ENCODE measurements around the gene SYNGR1. TPM values are rescaled to one million over a fixed set of nuclear protein-coding genes. Genes with fewer than 3 reads are reported as not detected.
"Not testable (repeated sequence)": the region's sequence is repeated elsewhere in the genome, so short reads cannot be mapped to it uniquely, and the experiment has no call there.

Gene SYNGR1
- polyA plus RNA-seq, 2 donors: 32.5 to 39.8 TPM

DNA sequence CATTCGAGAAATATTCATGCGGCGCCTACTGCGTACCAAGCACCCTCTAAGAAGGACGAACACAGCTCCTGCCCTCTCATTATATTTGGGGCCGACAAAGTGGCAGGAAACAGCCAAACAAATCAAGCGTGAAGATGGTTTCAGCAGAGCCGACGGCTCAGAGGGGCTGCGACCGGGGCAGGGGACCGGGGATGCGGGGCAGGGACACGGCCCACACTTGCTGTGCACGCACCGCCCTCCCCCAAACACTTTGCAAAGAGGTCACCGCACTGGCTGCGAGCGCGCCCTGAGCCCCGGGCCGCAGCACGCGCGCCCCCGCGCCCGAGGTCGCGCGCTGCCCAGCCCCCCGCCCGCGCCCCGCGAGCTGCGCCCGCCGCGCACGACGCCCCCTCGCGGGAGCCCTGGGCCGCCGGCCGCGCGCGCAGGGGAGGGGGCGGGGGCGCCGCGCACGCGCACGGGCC, 255 bp upstream of the SYNGR1 start:
- Histone ChIP-seq H3K27me3 (ENCODE audit: control insufficient read depth in 1 of 2, insufficient read depth in 2 of 2, low read length in 2 of 2) (no peaks in the 10 kb centered on the region), H3K4me3 (ENCODE audit: low read depth in 1 of 2, low read length in 2 of 2) (peak overlapping the region; percentile 89), H3K9me3 (ENCODE audit: control insufficient read depth in 2 of 2, insufficient read depth in 1 of 2, low read depth in 1 of 2, low read length in 1 of 2) (no peaks in the 10 kb centered on the region), H3K27ac (ENCODE audit: low read depth in 2 of 2, low read length in 1 of 2) (peak overlapping the region; percentile 88 to 92), H3K4me1 (ENCODE audit: control insufficient read depth in 2 of 2, insufficient read depth in 2 of 2, low read length in 1 of 2) (peaks cover 6 to 27% of the 10 kb centered on the region in 2 donors), H3K36me3 (ENCODE audit: control insufficient read depth in 2 of 2, insufficient read depth in 2 of 2, low read length in 1 of 2) (no peaks in the 10 kb centered on the region)
- WGBS, 2 donors: 1 to 2% methylated on average over 49 to 57 of the region's 57 CpGs

DNA sequence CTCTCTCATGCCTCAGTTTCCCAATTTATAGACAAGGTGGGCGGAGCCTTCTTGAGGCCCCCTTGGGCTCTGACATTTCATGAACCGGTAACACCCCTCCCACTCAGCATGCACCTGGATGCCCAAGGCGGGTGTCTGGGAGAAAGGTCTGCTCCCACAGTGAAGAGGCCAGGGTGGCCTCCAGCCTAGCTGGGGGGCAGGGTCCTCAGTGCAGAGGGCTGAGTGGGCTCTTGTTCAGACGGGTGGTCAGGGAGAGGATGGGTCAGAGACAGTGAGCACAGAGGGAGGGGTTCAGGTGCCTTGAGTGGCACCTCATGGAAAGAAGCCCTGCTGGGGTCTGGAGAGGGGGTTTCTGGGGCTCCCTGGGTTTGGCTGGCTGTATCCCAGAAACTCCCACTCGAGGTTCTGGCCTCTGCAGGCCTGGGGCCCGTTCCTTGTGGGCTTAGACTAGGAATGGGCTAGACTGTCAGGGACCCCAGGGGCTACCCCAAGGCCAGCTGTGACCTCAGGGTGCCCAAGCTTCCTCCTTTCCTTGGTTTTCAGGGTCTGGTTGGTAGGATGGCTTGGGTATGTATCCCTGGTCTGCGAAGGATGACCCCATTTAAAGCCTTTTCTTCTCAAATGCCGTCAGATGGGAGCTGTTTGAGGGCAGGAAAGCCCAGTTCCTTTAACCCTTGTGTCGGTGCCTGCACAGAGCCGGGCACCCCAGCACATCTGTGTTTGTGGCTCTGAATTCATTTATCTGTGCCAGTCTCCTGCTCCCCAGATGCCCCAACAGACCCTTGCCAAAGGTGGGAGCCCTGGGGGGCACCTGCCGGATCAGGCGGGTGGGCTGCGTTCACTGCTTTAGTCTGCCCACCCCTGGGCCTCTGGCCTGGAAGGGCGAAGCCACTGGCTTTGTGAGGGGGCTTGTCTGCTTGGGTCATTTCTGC, 1.2 kb downstream of the SYNGR1 start:
- H3K27me3 ChIP-seq (ENCODE audit: control insufficient read depth in 1 of 2, insufficient read depth in 2 of 2, low read length in 2 of 2): no peaks in the 10 kb centered on the region
- 45 to 54% methylated on average over 14 of the region's 14 CpGs for WGBS, 2 donors
- H3K9me3 ChIP-seq (ENCODE audit: control insufficient read depth in 2 of 2, insufficient read depth in 1 of 2, low read depth in 1 of 2, low read length in 1 of 2): no peaks in the 10 kb centered on the region
- H3K4me3 ChIP-seq (ENCODE audit: low read depth in 1 of 2, low read length in 2 of 2): peak overlapping the region; percentile 89
- peak overlapping the region; percentile 88 to 92 for H3K27ac ChIP-seq (ENCODE audit: low read depth in 2 of 2, low read length in 1 of 2)
- H3K36me3 ChIP-seq (ENCODE audit: control insufficient read depth in 2 of 2, insufficient read depth in 2 of 2, low read length in 1 of 2): no peaks in the 10 kb centered on the region
- H3K4me1 ChIP-seq (ENCODE audit: control insufficient read depth in 2 of 2, insufficient read depth in 2 of 2, low read length in 1 of 2): peaks cover 6 to 27% of the 10 kb centered on the region in 2 donors

DNA sequence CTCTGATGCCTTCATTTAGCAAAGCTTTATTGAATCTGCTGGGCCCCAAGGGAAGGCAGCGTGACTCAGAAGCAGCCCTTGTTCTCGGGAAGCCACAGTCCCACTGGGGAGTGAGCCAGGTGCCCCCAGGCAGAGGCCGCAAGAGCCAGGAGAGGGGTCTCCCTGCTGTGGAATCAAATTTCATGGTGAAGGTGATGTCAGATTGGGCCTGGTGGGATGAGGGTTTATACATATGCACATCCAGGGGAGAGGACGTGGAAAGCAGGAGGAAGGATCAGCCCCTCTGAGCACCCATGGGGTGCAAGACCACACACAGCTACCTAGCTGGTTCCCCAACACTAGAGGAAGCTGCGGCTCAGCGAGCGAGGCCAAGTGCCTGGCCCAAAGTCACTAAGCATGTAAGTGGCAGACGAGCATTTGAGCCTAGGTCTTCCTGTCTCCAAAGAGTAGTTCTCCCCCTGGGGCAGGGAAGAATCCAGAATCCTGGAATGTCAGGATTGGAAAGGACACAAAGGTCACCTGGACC, 2.0 kb downstream of the SYNGR1 start:
- peak overlapping the region; percentile 88 to 92 for H3K27ac ChIP-seq (ENCODE audit: low read depth in 2 of 2, low read length in 1 of 2)
- peak overlapping the region in 1 of 2 donors; percentile 89 for H3K4me3 ChIP-seq (ENCODE audit: low read depth in 1 of 2, low read length in 2 of 2)
- peaks cover 6 to 33% of the 10 kb centered on the region in 2 donors for H3K4me1 ChIP-seq (ENCODE audit: control insufficient read depth in 2 of 2, insufficient read depth in 2 of 2, low read length in 1 of 2)
- WGBS, 2 donors: 45 to 55% methylated on average over 8 of the region's 8 CpGs
- no peaks in the 10 kb centered on the region for H3K36me3 ChIP-seq (ENCODE audit: control insufficient read depth in 2 of 2, insufficient read depth in 2 of 2, low read length in 1 of 2)
- no peaks in the 10 kb centered on the region for H3K9me3 ChIP-seq (ENCODE audit: control insufficient read depth in 2 of 2, insufficient read depth in 1 of 2, low read depth in 1 of 2, low read length in 1 of 2)
- H3K27me3 ChIP-seq (ENCODE audit: control insufficient read depth in 1 of 2, insufficient read depth in 2 of 2, low read length in 2 of 2): no peaks in the 10 kb centered on the region

DNA sequence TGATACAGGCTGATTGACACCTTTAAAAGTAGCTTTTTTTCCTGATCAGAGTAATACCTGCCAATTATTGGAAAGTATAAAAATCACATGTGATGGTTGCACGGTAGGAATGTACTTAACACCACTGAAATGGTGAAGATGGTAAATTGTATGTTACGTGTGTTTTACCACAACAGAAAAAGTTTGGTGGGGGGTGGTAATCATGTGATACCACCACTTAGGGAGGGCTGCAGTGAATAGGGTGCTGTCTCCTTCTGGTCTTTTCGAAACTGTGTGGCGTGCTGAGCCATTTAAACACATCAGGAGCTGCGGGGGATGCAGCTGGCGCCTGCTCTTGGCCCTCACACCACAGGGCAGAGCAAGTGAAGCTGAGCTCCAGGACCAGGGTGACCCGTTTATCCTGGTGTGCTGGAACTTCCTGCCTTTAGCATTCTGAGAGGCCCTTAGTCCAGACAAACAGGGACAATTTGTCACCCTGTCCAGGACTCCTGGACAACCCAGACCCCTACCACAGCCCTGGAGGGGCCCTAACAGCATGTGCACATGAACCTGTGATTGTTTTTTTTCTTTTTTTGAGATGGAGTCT, 2.6 kb downstream of the SYNGR1 start:
- WGBS, 2 donors: 73 to 77% methylated on average over 7 of the region's 7 CpGs
- Histone ChIP-seq H3K4me1 (ENCODE audit: control insufficient read depth in 2 of 2, insufficient read depth in 2 of 2, low read length in 1 of 2) (peaks cover 6 to 33% of the 10 kb centered on the region in 2 donors), H3K27me3 (ENCODE audit: control insufficient read depth in 1 of 2, insufficient read depth in 2 of 2, low read length in 2 of 2) (no peaks in the 10 kb centered on the region), H3K27ac (ENCODE audit: low read depth in 2 of 2, low read length in 1 of 2) (peak overlapping the region; percentile 88 to 92), H3K9me3 (ENCODE audit: control insufficient read depth in 2 of 2, insufficient read depth in 1 of 2, low read depth in 1 of 2, low read length in 1 of 2) (no peaks in the 10 kb centered on the region), H3K4me3 (ENCODE audit: low read depth in 1 of 2, low read length in 2 of 2) (no peak overlapping the region), H3K36me3 (ENCODE audit: control insufficient read depth in 2 of 2, insufficient read depth in 2 of 2, low read length in 1 of 2) (no peaks in the 10 kb centered on the region)

DNA sequence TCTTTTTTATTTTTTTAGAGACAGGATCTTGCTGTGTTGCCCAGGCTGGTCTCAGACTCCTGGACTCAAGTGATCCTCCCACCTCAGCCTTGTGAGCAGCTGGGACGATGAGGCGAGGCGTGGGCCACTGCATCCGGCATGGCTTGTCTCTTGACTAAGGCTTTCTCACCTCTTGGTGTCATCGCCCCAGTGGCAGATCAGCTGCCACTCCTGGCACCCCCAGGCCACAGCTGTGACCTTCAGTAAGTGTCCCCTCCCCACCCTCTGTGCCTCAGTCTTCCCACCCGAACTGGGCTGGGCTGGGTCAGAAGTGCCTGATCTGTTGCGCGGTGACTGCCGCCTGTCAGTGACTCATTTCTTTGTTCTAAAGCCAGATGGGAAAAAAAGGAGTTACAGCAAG, 3.6 kb downstream of the SYNGR1 start:
- no peaks in the 10 kb centered on the region for H3K36me3 ChIP-seq (ENCODE audit: control insufficient read depth in 2 of 2, insufficient read depth in 2 of 2, low read length in 1 of 2)
- H3K27ac ChIP-seq (ENCODE audit: low read depth in 2 of 2, low read length in 1 of 2): peak overlapping the region; percentile 55 to 87
- 58 to 61% methylated on average over 9 of the region's 9 CpGs for WGBS, 2 donors
- no peaks in the 10 kb centered on the region for H3K27me3 ChIP-seq (ENCODE audit: control insufficient read depth in 1 of 2, insufficient read depth in 2 of 2, low read length in 2 of 2)
- no peak overlapping the region for H3K4me3 ChIP-seq (ENCODE audit: low read depth in 1 of 2, low read length in 2 of 2)
- peaks cover 6 to 33% of the 10 kb centered on the region in 2 donors for H3K4me1 ChIP-seq (ENCODE audit: control insufficient read depth in 2 of 2, insufficient read depth in 2 of 2, low read length in 1 of 2)
- no peaks in the 10 kb centered on the region for H3K9me3 ChIP-seq (ENCODE audit: control insufficient read depth in 2 of 2, insufficient read depth in 1 of 2, low read depth in 1 of 2, low read length in 1 of 2)

DNA sequence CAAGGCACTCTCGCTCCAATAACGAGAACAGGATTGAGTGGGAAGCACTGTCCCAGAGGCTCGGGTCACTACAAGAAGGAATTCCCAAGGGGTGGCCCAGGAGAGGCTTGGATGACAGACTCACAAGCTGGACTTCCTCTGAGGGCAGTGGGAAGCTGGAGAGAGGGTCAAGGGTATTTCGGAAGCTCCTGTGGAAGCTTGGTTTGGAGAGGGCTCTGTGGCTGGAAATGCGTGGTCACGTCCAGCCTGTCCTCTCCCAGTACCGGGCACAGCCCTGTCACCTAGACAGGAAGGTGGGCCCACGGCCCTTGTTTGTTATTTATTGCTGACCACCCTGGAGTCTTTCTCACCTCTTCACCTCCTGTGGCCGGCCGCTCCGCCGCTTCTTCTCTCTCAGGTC, 5.3 kb downstream of the SYNGR1 start:
- WGBS, 2 donors: 90 to 94% methylated on average over 12 of the region's 12 CpGs
- Histone ChIP-seq H3K4me3 (ENCODE audit: low read depth in 1 of 2, low read length in 2 of 2) (no peak overlapping the region), H3K27me3 (ENCODE audit: control insufficient read depth in 1 of 2, insufficient read depth in 2 of 2, low read length in 2 of 2) (no peaks in the 10 kb centered on the region), H3K9me3 (ENCODE audit: control insufficient read depth in 2 of 2, insufficient read depth in 1 of 2, low read depth in 1 of 2, low read length in 1 of 2) (no peaks in the 10 kb centered on the region), H3K36me3 (ENCODE audit: control insufficient read depth in 2 of 2, insufficient read depth in 2 of 2, low read length in 1 of 2) (peaks cover 3 to 4% of the 10 kb centered on the region in 2 donors), H3K27ac (ENCODE audit: low read depth in 2 of 2, low read length in 1 of 2) (peak overlapping the region in 1 of 2 donors; percentile 52), H3K4me1 (ENCODE audit: control insufficient read depth in 2 of 2, insufficient read depth in 2 of 2, low read length in 1 of 2) (peaks cover 12 to 33% of the 10 kb centered on the region in 2 donors)

DNA sequence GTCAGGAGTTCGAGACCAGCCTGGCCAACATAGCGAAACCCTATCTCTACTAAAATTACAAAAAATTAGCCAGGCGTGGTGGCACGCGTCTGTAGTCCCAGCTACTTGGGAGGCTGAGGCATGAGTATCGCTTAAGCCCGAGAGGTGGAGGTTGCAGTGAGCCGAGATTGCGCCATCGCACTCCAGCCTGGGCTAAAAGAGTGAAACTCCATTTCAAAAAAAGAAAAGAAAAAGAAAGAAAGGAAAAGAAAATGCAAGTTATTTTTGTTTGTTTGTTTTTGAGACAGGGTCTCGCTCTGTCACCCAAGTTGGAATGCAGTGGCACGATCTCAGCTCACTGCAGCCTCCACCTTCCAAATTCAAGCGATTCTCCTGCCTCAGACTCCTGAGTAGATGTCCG, 6.0 kb downstream of the SYNGR1 start:
- Histone ChIP-seq H3K4me1 (ENCODE audit: control insufficient read depth in 2 of 2, insufficient read depth in 2 of 2, low read length in 1 of 2) (peaks cover 12 to 34% of the 10 kb centered on the region in 2 donors), H3K27ac (ENCODE audit: low read depth in 2 of 2, low read length in 1 of 2) (peak overlapping the region in 1 of 2 donors; percentile 78)
- H3K9me3 ChIP-seq (ENCODE audit: control insufficient read depth in 2 of 2, insufficient read depth in 1 of 2, low read depth in 1 of 2, low read length in 1 of 2); H3K27me3 ChIP-seq (ENCODE audit: control insufficient read depth in 1 of 2, insufficient read depth in 2 of 2, low read length in 2 of 2); H3K36me3 ChIP-seq (ENCODE audit: control insufficient read depth in 2 of 2, insufficient read depth in 2 of 2, low read length in 1 of 2); H3K4me3 ChIP-seq (ENCODE audit: low read depth in 1 of 2, low read length in 2 of 2): not testable (repeated sequence)
- 92 to 95% methylated on average over 14 of the region's 14 CpGs for WGBS, 2 donors

DNA sequence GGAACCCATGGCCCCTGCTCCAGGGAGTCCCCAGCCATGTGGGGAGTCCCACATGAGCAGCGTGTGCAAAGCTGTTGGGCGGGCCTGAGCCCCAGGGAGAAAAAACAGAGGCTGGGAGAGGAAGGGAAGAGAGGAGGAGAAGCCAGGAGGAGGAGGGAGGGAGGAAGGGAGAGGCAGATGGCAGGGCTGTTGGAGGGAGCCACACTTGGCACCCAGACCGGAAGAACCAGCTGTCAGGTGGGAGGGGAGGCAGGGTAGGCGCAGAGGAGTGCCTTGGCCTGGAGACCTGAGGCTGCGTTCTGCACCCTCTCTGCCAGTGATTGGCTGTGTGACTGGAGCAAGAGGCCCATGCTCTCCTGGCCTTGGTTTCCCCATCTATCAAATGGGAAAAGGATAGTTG, 6.7 kb downstream of the SYNGR1 start:
- 55 to 57% methylated on average over 5 of the region's 5 CpGs for WGBS, 2 donors
- no peaks in the 10 kb centered on the region for H3K9me3 ChIP-seq (ENCODE audit: control insufficient read depth in 2 of 2, insufficient read depth in 1 of 2, low read depth in 1 of 2, low read length in 1 of 2)
- no peak overlapping the region for H3K4me3 ChIP-seq (ENCODE audit: low read depth in 1 of 2, low read length in 2 of 2)
- H3K36me3 ChIP-seq (ENCODE audit: control insufficient read depth in 2 of 2, insufficient read depth in 2 of 2, low read length in 1 of 2): peaks cover 3 to 4% of the 10 kb centered on the region in 2 donors
- H3K27ac ChIP-seq (ENCODE audit: low read depth in 2 of 2, low read length in 1 of 2): peak overlapping the region; percentile 78 to 89
- H3K4me1 ChIP-seq (ENCODE audit: control insufficient read depth in 2 of 2, insufficient read depth in 2 of 2, low read length in 1 of 2): peaks cover 10 to 32% of the 10 kb centered on the region in 2 donors
- H3K27me3 ChIP-seq (ENCODE audit: control insufficient read depth in 1 of 2, insufficient read depth in 2 of 2, low read length in 2 of 2): no peaks in the 10 kb centered on the region

DNA sequence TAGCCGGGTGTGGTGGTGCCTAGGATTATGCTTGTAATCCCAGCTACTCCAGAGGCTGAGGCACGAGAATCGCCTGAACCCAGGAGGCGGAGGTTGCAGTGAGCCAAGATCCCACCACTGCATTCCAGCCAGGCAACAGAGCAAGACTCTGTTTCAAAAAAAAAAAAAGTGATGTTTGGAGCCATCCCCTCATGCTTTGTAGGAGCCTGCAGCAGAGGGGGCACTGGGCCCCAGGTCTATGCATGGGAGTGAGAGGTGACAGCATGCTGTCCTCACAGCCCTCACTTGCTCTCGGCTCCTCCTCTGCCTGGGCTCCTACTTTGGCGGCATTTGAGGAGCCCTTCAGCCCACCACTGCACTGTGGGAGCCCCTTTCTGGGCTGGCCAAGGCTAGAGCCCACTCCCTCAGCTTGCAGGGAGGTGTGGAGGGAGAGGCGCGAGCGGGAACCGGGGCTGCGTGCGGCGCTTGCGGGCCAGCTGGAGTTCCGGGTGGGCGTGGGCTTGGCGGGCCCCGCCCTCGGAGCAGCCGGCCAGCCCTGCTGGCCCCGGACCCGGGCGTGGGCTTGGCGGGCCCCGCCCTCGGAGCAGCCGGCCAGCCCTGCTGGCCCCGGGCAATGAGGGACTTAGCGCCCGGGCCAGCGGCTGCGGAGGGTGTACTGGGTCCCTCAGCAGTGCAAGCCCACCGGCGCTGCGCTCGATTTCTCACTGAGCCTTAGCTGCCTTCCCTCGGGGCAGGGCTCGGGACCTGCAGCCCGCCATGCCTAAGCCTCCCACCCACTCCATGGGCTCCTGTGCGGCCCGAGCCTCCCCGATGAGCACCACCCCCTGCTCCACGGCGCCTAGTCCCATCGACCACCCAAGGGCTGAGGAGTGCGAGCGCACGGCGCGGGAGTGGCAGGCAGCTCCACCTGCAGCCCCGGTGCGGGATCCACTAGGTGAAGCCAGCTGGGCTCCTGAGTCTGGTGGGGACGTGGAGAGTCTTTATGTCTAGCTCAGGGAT, 7.6 kb downstream of the SYNGR1 start:
- not testable (repeated sequence) for H3K36me3 ChIP-seq (ENCODE audit: control insufficient read depth in 2 of 2, insufficient read depth in 2 of 2, low read length in 1 of 2); H3K9me3 ChIP-seq (ENCODE audit: control insufficient read depth in 2 of 2, insufficient read depth in 1 of 2, low read depth in 1 of 2, low read length in 1 of 2); H3K4me3 ChIP-seq (ENCODE audit: low read depth in 1 of 2, low read length in 2 of 2); H3K27me3 ChIP-seq (ENCODE audit: control insufficient read depth in 1 of 2, insufficient read depth in 2 of 2, low read length in 2 of 2)
- H3K27ac ChIP-seq (ENCODE audit: low read depth in 2 of 2, low read length in 1 of 2): peak overlapping the region; percentile 78 to 89
- 82 to 89% methylated on average over 23 to 46 of the region's 53 CpGs for WGBS, 2 donors
- peaks cover 10 to 34% of the 10 kb centered on the region in 2 donors for H3K4me1 ChIP-seq (ENCODE audit: control insufficient read depth in 2 of 2, insufficient read depth in 2 of 2, low read length in 1 of 2)

Data from esophagus (tissue), 2 donors.